Heart right ventricle (tissue), 16 donors: ENCODE results near the gene SELENON. TPM values are rescaled to one million over a fixed set of nuclear protein-coding genes. Genes with fewer than 3 reads are reported as not detected.

Source experiments
- ATAC-seq, 8 donors: fragments of 200-7000 bp; cut with Tn5 transposase; one replicate each; pipeline ENCODE4 v1.9.1; 2020; ENCODE audit warnings: mild to moderate bottlenecking in 8 of 8, moderate library complexity in 8 of 8, moderate number of reproducible peaks in 1 of 8
- DNase-seq, 2 donors: peaks; one replicate each; pipeline ENCODE4 v3.0.0-alpha.2; 2020
- H3K27ac ChIP-seq, 10 donors: fragments of 200-600 bp; sonication (generic) in 2 of 10; one replicate each; pipeline versions ENCODE4 v1.5.0 to v1.8.0; 2020 to 2022; ENCODE audit warnings: mild to moderate bottlenecking in 3 of 10
- H3K27me3 ChIP-seq, 7 donors: fragments of 200-600 bp; one replicate each; pipeline ENCODE4 v1.8.0; 2021 to 2022; ENCODE audit warnings: mild to moderate bottlenecking in 2 of 7
- H3K36me3 ChIP-seq, 9 donors: fragments of 200-600 bp; sonication (generic) in 1 of 9; one replicate each; pipeline versions ENCODE4 v1.5.0 to v1.8.0; 2020 to 2022; ENCODE audit warnings: mild to moderate bottlenecking in 2 of 9
- H3K4me1 ChIP-seq, 9 donors: fragments of 200-600 bp; sonication (generic) in 1 of 9; one replicate each; pipeline versions ENCODE4 v1.5.0 to v1.8.0; 2020 to 2022; ENCODE audit warnings: mild to moderate bottlenecking in 4 of 9
- H3K4me3 ChIP-seq, 10 donors: fragments of 200-600 bp; sonication (generic) in 2 of 10; one replicate each; pipeline versions ENCODE4 v1.5.0 to v1.8.0; 2020 to 2022; ENCODE audit warnings: mild to moderate bottlenecking in 7 of 10, moderate library complexity in 2 of 10
- H3K9me3 ChIP-seq, 11 donors: fragments of 200-600 bp in 10 of 11; sonication (generic) in 2 of 11; one replicate each; pipeline versions ENCODE4 v1.5.0 to v1.8.0; 2013 to 2022; ENCODE audit warnings: mild to moderate bottlenecking in 2 of 11, control low read depth in 1 of 11, moderate library complexity in 1 of 11
- WGBS, 2 donors: extraction: QIAGEN DNeasy Blood & Tissue Kit; methylation state at CpG; one replicate each; pipeline ENCODE4 v1.1.7; 2013; ENCODE audit warnings: inconsistent platforms in 1 of 2; 5-methylcytosine and 5-hydroxymethylcytosine counted together
- intact Hi-C, 10 donors: fragments of 100-400 bp; cut with DNase I; formaldehyde crosslinking; loops; one replicate each; pipeline versions ENCODE4 v1.11.1 to v1.14.2; 2022
- polyA plus RNA-seq, 2 donors: library from polyadenylated mRNA; stranded (reverse); fragments of 200-250 nt; gene quantifications; one replicate each; pipeline ENCODE4 v1.2.3, GENCODE V29; 2013
- total RNA-seq, 10 donors: library from RNA; stranded (reverse); fragmentation: NEBNext Ultra II Directional in 3 of 10; extraction: Animal tissue kit (Norgen Biotek cat#: 25700) in 3 of 10; gene quantifications; one replicate each; pipeline versions ENCODE4 v1.2.1 to v1.2.4, GENCODE V29; 2021 to 2023
- TF ChIP-seq, protein P1 (sequence below), 9 donors: fragments of 200-600 bp; sonication (generic) in 2 of 9; IDR thresholded peaks; one replicate each; pipeline versions ENCODE4 v1.5.0 to v1.8.0; 2021 to 2022; ENCODE audit warnings: antibody characterized with exemption in 9 of 9, mild to moderate bottlenecking in 5 of 9, moderate library complexity in 1 of 9
- donor health status: Arrhythmogenic right ventricular cardiomyopathy.
- donor health status: ischemic (EF 13 %, LVEDD 7.1; RV severe dilation, severe dysfunction).
- donor health status: healthy with polysubstance abuse.
- donor health status: DM: no; HTN: yes; CAD: no.
- donor health status: DM: no; HTN: no; CAD: no.
- donor health status: ischemic (EF 25% LVEDD 6.9; RV normal size, moderate dysfunction).
- donor health status: ischemic (EF 25% LVEDD 5.7; RV mildly dilated, moderate dysfunction).
- donor health status: healthy.
- donor health status: DM: yes; HTN: yes; CAD: no.
- donor health status: Ischemic cardiomyopathy.
- donor health status: ischemic (EF 35%, LVEDD 5.7; RV mildly dilated, moderate dysfunction).
- donor health status: nonischemic (EF 11% LVEDD 7.7; RV severe dilation, severe dysfunction).
- donor health status: DM: yes; HTN: yes; CAD: no.
- donor health status: PGD.
- donor health status: ischemic (EF 29% LVEDD 5.4; RV normal size, mild dysfunction).
- donor health status: nonischemic (EF 23%, LVEDD 6.1; RV moderate dilation, normal function).

Gene SELENON
- total and polyA plus RNA-seq, 12 donors = 32.5 to 75.1 (median 44.5) TPM

DNA sequence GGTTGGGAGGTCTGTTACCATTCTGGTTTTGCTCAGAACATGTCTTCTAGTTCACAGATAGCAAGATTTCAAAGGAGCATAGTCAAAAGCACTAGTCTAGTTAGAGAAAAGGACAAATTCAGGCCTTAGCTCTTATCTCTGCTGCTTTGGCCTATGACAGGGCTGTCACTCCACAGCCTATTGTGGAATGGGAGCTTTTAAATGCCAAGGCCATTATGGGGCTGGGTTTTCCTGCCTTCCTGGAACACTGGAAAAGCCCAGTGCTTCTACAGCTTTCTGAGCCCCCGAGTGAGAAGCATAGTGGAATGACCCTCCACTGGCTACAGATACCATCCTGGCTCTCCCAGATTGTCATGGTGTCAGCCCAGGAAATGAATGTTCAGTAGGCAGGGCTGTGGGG, 29.1 kb downstream of the SELENON start:
- H3K4me1 ChIP-seq = peaks cover 0 to 30% (median 9%) of the 10 kb centered on the region in 9 donors
- no peak for DNase-seq
- peak overlapping the region in 3 of 10 donors; percentile 16 to 25 (median 18) for H3K27ac ChIP-seq
- H3K27me3 ChIP-seq = no peaks in the 10 kb centered on the region
- 20 to 49% methylated on average over 1 of the region's 1 CpG for WGBS, 2 donors
- intact Hi-C loops = no loop called here
- no peak overlapping the region for H3K4me3 ChIP-seq
- H3K9me3 ChIP-seq = no peaks in the 10 kb centered on the region
- TF ChIP-seq, protein P1, sequence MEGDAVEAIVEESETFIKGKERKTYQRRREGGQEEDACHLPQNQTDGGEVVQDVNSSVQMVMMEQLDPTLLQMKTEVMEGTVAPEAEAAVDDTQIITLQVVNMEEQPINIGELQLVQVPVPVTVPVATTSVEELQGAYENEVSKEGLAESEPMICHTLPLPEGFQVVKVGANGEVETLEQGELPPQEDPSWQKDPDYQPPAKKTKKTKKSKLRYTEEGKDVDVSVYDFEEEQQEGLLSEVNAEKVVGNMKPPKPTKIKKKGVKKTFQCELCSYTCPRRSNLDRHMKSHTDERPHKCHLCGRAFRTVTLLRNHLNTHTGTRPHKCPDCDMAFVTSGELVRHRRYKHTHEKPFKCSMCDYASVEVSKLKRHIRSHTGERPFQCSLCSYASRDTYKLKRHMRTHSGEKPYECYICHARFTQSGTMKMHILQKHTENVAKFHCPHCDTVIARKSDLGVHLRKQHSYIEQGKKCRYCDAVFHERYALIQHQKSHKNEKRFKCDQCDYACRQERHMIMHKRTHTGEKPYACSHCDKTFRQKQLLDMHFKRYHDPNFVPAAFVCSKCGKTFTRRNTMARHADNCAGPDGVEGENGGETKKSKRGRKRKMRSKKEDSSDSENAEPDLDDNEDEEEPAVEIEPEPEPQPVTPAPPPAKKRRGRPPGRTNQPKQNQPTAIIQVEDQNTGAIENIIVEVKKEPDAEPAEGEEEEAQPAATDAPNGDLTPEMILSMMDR (IDR thresholded peaks at IDR 0.05) = no peak
- H3K36me3 ChIP-seq = peaks cover 0 to 98% (median 79%) of the 10 kb centered on the region in 9 donors
- peak in 3 of 8 donors; percentile 37 to 53 (median 43) for ATAC-seq

DNA sequence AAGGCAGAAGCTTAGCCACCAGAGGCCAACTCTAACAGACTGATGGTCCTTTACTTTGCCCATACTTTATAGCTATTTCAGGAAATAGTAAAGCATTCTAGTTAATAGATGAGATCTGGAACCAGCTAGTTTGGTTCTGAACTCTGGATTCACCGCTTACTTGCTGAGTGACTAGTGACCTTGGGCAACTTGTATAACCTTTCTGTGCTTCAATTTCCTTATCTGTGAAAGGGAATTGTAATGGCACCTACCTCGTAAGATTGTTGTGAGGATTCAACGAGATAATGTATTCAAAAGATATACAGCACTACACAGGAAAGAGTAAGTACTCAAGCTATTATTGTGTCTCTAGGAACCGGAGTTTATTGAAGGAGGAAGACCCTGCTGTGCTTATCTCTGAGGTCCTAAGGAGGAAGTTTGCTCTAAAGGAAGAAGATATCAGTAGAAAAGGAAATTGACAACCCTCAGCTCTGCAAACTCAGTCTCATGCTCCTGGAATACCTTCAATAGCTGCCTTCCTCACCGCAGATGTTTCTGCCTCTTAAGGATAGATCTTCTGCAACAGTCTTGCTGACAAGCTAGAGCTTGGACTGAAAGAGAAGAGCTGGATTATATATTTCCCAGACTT, 31.7 kb downstream of the SELENON start:
- Histone ChIP-seq H3K36me3 (peaks cover 0 to 91% (median 72%) of the 10 kb centered on the region in 9 donors), H3K27me3 (no peaks in the 10 kb centered on the region), H3K4me3 (no peak overlapping the region), H3K27ac (peak overlapping the region in 1 of 10 donors; percentile 3), H3K4me1 (peaks cover 0 to 23% (median 12%) of the 10 kb centered on the region in 9 donors), H3K9me3 (no peaks in the 10 kb centered on the region)
- DNase-seq (no peak), ATAC-seq (no peak)
- 38 to 42% methylated on average over 5 of the region's 5 CpGs for WGBS, 2 donors
- intact Hi-C loops = no loop called here
- TF ChIP-seq, protein P1 (IDR thresholded peaks at IDR 0.05) = no peak

DNA sequence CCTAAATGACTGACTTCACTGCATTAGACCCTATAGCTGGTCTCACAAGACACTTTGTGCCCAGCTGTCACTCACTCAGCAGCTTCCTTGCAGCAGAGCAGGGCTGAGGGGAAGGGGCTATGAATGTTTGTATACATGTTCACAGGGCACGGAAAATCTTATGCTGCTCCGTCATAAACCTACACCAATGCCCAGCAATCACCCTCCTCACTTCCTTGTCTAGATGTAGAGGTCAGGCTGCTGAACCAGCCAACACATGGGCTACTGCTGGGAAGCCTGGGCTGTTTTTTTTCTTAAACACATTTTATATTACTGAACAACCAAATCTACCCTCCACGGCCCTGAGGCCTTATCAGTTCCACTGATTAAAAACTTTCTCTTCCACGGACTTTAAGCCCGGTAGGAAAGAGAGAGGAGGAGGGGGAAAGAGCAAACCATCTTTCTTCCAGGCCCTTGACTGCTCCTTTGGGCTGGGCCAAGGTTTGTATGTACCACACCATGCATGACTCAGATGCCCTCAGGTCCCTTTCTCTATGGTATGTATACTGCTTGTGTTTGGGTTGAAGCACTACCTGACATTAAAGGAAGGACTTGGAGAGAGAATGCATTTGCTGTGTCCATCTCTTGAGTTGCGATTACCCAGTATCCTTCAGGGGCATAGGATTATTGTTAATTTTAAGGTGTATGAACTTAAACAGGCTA, 32.5 kb downstream of the SELENON start:
- Histone ChIP-seq H3K36me3 (peaks cover 0 to 83% (median 64%) of the 10 kb centered on the region in 9 donors), H3K27me3 (no peaks in the 10 kb centered on the region), H3K4me3 (no peak overlapping the region), H3K4me1 (peaks cover 0 to 26% (median 13%) of the 10 kb centered on the region in 9 donors), H3K27ac (no peak overlapping the region), H3K9me3 (no peaks in the 10 kb centered on the region)
- intact Hi-C loops = no loop called here
- 66 to 80% methylated on average over 6 of the region's 6 CpGs for WGBS, 2 donors
- ATAC-seq (no peak), DNase-seq (no peak)
- TF ChIP-seq, protein P1 (IDR thresholded peaks at IDR 0.05) = no peak

DNA sequence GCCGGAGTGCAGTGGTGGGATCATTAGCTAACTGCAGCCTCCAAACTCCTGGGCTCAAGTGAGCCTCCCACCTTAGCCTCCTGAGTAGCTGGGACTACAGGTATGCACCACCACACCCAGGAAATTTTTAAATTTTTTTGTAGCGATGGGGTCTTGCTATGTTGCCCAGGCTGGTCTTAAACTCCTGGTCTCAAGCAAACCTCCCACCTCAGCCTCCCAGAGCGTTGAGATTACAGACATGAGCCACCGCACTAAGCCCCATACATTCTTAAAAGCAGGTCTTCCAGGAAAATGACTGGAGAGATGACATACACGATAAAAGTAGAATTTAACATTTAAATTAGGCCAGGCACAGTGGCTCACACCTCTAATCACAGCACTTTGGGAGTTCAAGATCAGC, 33.2 kb downstream of the SELENON start:
- TF ChIP-seq, protein P1 (IDR thresholded peaks at IDR 0.05) = no peak
- no peaks in the 10 kb centered on the region for H3K27me3 ChIP-seq
- ATAC-seq (no peak), DNase-seq (no peak)
- no peak overlapping the region for H3K4me3 ChIP-seq
- H3K36me3 ChIP-seq = peaks cover 0 to 76% (median 57%) of the 10 kb centered on the region in 9 donors
- intact Hi-C loops = no loop called here
- H3K9me3 ChIP-seq = no peaks in the 10 kb centered on the region
- no peak overlapping the region for H3K27ac ChIP-seq
- H3K4me1 ChIP-seq = peaks cover 0 to 26% (median 13%) of the 10 kb centered on the region in 9 donors
- WGBS, 2 donors = 97% methylated on average over 5 of the region's 5 CpGs
